GM13976 (cell line): Measurements from ENCODE around the gene SREBF2.

Experiments used
- DNase-seq: peaks from one replicate; pipeline ENCODE4 v3.0.0; 2012; ENCODE audit warnings: low spot score
- in situ Hi-C: fragments of 300-500 bp; cut with MboI; formaldehyde crosslinking; loops from one replicate; pipeline ENCODE4 v1.12.0; 2022; ENCODE audit warnings: low sequenced_read_pairs, mixed read lengths, inconsistent platforms; ENCODE audit not compliant: unreplicated experiment
- TF ChIP-seq, protein P1 (sequence below): IDR thresholded peaks from 2 replicates; pipeline ENCODE4 v1.5.1; 2012; ENCODE audit warnings: borderline replicate concordance, mild to moderate bottlenecking; ENCODE audit not compliant: insufficient read depth; ENCODE audit errors: extremely low read depth, missing control alignments, control extremely low read depth

Gene SREBF2

DNA sequence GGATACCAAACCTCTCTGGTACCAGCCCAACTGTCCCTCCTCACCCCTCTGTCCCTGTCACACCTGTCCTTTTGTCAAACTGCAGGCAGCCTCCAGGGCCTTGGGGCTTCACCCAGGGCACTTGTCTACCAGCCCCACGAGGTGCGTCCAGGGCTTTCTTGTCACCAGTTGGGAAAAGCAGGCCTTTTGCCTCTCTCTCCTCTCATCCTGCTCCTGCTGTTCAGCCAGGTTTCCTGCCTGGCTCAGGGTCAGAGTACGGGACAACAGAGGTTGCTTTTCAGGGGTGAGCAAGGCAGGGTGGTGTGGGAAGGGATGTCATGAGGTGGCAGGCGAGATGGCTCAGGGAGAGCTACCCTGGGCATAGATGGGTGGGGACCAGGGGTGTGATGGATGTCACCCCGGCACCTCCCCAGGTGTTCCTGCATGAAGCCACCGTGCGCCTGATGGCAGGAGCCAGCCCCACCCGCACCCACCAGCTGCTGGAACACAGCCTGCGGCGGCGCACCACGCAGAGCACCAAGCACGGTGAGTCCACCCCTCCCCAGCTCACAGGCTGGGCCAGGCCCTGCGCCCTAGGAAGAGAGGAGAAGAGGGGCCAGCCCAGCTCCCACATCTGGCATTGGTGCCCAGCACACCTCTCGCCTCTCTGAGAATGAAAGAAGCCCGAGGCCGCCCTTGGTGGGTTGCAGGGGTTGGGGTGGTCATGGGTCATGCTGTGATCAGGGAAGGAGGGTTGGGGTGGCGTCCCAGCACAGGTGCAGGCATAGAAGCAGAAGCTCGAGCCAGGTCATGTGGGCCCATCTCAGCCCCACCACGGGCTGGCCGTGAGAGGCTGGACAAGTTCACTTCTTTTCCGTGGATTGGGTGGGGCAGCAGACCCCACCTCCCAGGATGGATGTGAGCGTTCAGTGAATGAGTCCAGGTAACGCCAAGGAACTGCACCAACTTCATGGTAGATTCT, 71.8 kb downstream of the SREBF2 start:
- DNase-seq: no peak
- in situ Hi-C loops: no loop called here
- TF ChIP-seq, protein P1, sequence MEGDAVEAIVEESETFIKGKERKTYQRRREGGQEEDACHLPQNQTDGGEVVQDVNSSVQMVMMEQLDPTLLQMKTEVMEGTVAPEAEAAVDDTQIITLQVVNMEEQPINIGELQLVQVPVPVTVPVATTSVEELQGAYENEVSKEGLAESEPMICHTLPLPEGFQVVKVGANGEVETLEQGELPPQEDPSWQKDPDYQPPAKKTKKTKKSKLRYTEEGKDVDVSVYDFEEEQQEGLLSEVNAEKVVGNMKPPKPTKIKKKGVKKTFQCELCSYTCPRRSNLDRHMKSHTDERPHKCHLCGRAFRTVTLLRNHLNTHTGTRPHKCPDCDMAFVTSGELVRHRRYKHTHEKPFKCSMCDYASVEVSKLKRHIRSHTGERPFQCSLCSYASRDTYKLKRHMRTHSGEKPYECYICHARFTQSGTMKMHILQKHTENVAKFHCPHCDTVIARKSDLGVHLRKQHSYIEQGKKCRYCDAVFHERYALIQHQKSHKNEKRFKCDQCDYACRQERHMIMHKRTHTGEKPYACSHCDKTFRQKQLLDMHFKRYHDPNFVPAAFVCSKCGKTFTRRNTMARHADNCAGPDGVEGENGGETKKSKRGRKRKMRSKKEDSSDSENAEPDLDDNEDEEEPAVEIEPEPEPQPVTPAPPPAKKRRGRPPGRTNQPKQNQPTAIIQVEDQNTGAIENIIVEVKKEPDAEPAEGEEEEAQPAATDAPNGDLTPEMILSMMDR: no peak

DNA sequence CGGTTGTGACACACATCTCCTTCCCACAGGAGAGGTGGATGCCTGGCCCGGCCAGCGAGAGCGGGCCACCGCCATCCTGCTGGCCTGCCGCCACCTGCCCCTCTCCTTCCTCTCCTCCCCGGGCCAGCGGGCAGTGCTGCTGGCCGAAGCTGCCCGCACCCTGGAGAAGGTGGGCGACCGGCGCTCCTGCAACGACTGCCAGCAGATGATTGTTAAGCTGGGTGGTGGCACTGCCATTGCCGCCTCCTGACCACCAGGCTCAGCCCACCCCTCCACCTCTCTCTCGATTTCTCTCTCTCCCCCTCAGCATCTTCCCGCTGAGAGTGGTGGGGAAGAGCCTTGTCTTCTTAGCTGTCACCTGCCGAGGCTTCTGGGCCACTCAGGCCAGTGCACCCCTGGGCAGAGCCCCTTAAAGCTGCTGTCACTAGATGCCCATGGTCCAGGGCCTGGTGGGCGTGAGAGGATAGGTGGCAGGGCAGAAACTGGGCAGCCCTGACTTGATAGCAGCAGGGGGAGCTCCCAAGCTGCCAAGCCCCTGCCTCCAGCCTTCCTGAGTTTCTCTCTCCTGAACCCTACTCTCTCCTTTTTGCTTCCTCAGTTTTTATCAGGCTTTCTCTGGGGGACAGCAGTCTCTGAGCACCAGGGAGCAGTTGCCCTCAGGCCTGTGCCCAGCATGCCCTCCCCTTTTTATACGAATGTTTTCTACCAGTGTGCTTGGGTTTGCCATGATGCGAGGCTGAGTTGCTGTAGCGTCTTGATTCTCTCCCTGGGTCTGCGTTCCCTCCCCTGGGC, 72.7 kb downstream of the SREBF2 start:
- in situ Hi-C loops: no loop called here

DNA sequence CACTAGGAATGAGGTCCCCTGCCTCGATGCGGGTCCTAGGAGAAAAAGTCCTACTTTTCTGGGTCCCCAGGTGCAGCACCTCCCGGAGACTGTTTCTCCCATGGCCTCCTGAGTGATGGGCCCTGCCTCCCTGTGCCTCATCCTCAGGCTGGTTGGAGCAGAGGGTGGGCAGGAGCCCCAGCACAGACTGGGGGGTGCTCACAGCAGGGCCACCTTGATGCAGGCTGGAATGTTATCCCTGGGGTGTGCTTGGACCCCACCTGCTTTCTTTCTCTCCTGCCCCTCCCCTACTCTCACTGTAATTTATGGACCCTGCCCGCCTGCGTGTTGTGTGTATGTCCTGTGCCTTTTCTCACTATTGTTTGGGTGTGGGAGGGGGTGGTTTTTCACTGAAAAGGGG, 73.9 kb downstream of the SREBF2 start:
- in situ Hi-C loops: no loop called here
- DNase-seq: no peak
- TF ChIP-seq, protein P1: no peak

More for the DNA sequence above, 72.7 kb downstream of the SREBF2 start:
- TF ChIP-seq, protein P1: no peak
- no peak for DNase-seq

DNA sequence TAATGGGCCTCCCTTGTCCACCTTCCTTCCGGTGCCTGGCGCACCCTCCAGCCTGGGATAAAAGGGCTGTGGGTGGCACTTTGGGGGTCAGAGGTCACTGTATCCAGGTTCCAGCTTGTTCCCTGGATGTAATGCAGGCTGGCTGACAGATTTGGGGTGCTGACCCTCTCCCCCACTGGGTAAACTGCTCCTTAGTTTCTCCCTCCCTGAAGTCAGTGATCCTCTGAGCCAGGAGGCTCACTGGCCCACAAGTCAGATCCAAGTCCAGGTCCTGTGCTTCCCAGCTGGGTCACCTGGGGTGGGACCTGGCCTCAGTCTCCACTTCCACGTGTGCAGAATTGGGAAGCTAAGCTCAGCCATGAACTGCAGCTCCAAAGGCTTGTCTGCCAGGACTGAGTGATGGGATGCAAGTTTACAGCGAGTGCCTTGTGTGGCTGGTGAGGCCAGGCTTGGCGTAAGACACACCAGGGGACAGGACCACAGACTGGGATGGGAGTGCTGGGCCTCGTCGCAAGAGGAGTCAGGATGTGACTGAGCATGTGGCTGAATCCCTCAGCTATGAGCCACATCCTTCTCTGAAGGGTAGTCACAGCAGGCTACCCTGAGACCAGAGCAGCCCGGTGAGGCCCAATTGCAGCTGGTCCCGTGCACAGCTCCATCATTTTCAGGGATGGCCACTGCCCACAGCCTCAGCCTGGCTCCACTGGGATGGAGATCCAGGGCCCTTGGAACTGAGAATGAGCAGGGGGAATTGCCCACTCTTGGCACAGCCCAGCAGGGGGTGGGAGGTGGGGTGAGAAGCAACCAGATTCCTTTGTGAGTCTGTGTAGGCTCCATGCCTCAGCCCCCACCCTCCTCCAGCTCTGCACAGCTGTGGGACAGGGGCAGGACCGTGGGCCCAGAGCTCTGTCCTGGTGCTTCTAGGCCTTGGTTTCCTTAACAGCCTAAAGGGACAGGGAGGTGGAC, 74.8 kb downstream of the SREBF2 start:
- TF ChIP-seq, protein P1: no peak
- DNase-seq: no peak
- in situ Hi-C loops: no loop called here

DNA sequence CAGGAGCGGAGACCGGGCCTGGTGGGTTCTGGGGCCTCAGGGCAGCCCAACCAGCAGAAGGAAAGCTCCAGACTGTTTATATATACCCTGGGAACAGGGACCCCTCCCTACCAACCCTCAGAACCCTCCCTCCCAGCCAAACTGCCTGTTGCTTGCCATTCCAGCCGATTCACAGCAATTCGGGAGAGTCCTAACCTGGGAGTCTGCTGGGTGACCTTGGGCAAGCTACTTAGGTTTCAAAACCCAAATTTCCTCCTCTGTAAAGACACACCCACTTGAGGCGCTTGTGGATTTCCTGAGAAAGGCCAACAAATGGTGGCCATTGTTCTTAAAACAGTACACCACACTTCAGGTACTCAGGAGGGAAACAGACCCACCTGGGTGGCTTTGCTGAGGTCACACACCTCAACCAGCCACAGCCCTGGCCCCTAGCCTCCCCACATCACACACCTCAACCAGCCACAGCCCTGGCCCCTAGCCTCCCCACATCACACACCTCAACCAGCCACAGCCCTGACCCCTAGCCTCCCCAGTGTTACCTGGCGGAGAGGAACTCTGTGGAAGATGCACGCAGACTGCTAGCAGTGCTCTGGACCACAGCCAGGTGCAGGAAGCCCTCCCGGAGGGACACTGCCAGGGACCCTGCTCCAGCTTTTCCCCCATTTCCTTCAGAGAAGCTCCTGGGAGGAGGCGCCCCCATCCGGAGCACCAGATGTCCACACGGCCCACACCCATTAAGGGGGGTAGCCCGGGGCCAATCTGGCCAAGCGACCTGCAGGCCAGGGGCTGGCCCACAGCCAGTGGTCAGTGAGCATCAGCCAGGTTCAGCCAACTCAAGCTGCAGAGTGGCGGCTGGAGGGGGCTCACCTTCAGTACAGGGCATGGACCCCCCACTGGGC, 75.8 kb downstream of the SREBF2 start:
- TF ChIP-seq, protein P1: no peak
- DNase-seq: no peak
- in situ Hi-C loops: no loop called here
